ENCODE data around the gene NFKBIB.
"Not testable (repeated sequence)": the region's sequence is repeated elsewhere in the genome, so short reads cannot be mapped to it uniquely, and the experiment has no call there.

The NFKBIB gene

GRCh38 chr19:38930776-38931520, 31.2 kb downstream of the NFKBIB start, which contains the start of gene MRPS12:
Gene MRPS12 (plus strand): TSS chr19:38930944. CDS start chr19:38931295, 351 bp downstream.
- peak; percentile 99 for DNase-seq

GRCh38 chr19:38931521-38931793, 31.7 kb downstream of the NFKBIB start:
- DNase-seq, result no peak

GRCh38 chr19:38932425-38933179, 32.8 kb downstream of the NFKBIB start:
- DNase-seq, result peak; percentile 48 to 61

GRCh38 chr19:38933544-38933943, 33.8 kb downstream of the NFKBIB start:
- no peak for DNase-seq

GRCh38 chr19:38939957-38940356, 40.2 kb downstream of the NFKBIB start:
- DNase-seq, result no peak

GRCh38 chr19:38941466-38941865, 41.7 kb downstream of the NFKBIB start:
- not testable (repeated sequence) for DNase-seq

- DNase-seq, result no peak
These were observed 42.2 kb downstream of the NFKBIB start for GRCh38 chr19:38941979-38942378.

- DNase-seq, result no peak
These were observed 42.9 kb downstream of the NFKBIB start for GRCh38 chr19:38942471-38943181.

GRCh38 chr19:38944981-38945506, 45.3 kb downstream of the NFKBIB start:
- no peak for DNase-seq

GRCh38 chr19:38945562-38946228, 45.9 kb downstream of the NFKBIB start:
- DNase-seq, result no peak

- no peak for DNase-seq
These were observed 46.7 kb downstream of the NFKBIB start for GRCh38 chr19:38946229-38947010.

GRCh38 chr19:38949580-38950367, 50.0 kb downstream of the NFKBIB start:
- peak; percentile 86 for DNase-seq

- no peak for DNase-seq
These were observed 51.4 kb downstream of the NFKBIB start for GRCh38 chr19:38951187-38951586.

- DNase-seq, result peak; percentile 38 to 64
These were observed 52.8 kb downstream of the NFKBIB start for GRCh38 chr19:38952395-38953165.

- DNase-seq, result no peak
These were observed 53.9 kb downstream of the NFKBIB start for GRCh38 chr19:38953677-38954076.

GRCh38 chr19:38956264-38956663, 56.5 kb downstream of the NFKBIB start:
- DNase-seq, result no peak

GRCh38 chr19:38958301-38958700, 58.5 kb downstream of the NFKBIB start:
- no peak for DNase-seq
